Measurements from ENCODE around the gene ATG9B.

DNA sequence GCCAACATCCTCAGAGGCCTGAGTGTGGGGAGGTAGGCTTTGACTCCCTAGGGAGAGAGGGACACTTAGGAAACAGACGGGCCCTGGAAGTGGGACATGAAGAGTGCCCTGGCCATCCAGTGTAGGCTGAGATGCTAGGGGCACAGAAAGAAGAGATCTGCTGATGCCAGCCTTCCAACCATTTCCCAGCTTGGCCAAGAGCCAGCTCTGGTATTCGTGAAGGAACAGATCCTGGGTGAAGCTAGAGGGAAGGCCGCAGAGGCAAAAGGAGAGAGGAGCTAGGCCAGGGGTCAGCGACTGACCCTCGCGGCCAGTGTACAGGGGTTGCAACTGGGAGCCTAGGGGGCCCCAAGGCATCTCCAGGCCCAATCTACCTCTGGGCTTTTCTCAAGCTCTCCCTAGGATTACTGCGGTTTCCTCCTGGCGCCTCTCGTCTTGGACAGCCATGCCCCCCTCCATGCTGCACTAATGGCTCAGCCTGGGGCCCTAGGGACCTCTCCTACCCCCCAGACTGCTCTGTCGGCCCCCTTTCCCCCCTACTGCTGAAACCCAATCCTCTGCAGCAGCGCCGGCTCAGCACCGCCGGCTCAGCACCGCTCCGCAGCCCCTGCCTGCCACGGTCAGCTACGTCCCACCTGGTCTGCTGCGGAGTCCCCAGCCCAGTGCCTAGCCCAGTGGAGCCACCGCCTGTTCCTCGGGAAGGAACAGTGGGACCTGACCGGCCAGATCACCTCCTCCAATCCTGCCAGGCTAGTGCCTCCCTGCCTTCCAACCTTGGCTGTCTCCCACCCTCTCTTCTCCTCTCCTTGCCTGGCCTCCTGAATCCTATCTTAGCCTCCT lies 23.9 kb upstream of the ATG9B start, which contains the start of gene ASIC3:
- TF ChIP-seq, protein P1, sequence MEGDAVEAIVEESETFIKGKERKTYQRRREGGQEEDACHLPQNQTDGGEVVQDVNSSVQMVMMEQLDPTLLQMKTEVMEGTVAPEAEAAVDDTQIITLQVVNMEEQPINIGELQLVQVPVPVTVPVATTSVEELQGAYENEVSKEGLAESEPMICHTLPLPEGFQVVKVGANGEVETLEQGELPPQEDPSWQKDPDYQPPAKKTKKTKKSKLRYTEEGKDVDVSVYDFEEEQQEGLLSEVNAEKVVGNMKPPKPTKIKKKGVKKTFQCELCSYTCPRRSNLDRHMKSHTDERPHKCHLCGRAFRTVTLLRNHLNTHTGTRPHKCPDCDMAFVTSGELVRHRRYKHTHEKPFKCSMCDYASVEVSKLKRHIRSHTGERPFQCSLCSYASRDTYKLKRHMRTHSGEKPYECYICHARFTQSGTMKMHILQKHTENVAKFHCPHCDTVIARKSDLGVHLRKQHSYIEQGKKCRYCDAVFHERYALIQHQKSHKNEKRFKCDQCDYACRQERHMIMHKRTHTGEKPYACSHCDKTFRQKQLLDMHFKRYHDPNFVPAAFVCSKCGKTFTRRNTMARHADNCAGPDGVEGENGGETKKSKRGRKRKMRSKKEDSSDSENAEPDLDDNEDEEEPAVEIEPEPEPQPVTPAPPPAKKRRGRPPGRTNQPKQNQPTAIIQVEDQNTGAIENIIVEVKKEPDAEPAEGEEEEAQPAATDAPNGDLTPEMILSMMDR (IDR thresholded peaks at IDR 0.05): no peak
- TF ChIP-seq POLR2AphosphoS5 (IDR thresholded peaks at IDR 0.05): no peak
